DOHH2 (cell line): ENCODE data around the gene CABCOCO1.

ENCODE experiments used
- CTCF ChIP-seq: fragments of 200-600 bp; sonication (generic); IDR thresholded peaks from one replicate; pipeline ENCODE4 v1.5.1; 2014; ENCODE audit warnings: antibody characterized with exemption, mild to moderate bottlenecking, low read depth, low read length; ENCODE audit not compliant: poor library complexity, severe bottlenecking
- EZH2phosphoT487 ChIP-seq: fragments of 200-600 bp; sonication (generic); IDR thresholded peaks from 2 replicates; pipeline ENCODE4 v1.6.1; 2017; ENCODE audit warnings: borderline replicate concordance, mild to moderate bottlenecking, antibody characterized with exemption, low read length, moderate library complexity, mixed read lengths

DNA sequence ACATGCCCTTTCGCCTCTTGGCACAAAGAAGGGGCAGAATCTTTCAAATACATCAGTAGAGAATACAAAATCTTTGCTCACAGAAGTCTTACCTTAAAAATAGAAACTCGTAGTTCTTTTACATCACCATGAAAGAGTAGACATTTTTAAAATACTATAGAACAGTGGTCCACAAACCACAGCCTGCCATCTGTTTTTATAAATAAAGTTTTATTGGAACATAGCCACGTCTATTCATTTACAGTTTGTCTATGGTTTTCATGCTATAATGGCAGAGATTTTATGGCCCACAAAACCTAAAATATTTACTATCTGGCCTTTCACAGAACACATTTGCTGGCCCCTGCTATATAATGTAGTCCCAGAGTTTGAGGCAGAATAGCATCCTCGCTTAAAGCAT, 46.1 kb upstream of the CABCOCO1 start:
- TF ChIP-seq CTCF, result no peak
- TF ChIP-seq EZH2phosphoT487, result no peak
